Naive thymus-derived CD4-positive, alpha-beta T cell (primary cell): ENCODE results near the gene ZNF618. TPM values are rescaled to one million over a fixed set of nuclear protein-coding genes. Genes with fewer than 3 reads are reported as not detected.

ENCODE experiments used
- ATAC-seq: fragments of 150-1000 bp; cut with Tn5 transposase; 2 replicates; pipeline ENCODE4 v1.10.0; 2021; ENCODE audit warnings: mild to moderate bottlenecking, moderate library complexity
- CTCF ChIA-PET: fragments of 350-600 bp; sonication (Branson Sonifier 250); formaldehyde crosslinking; loops from one replicate; lab custom pipeline; 2021; ENCODE audit warnings: antibody characterized with exemption; lab: Charles Lee
- POLR2A ChIA-PET: fragments of 350-600 bp; sonication (Branson Sonifier 250); formaldehyde crosslinking; loops from one replicate; lab custom pipeline; 2021; ENCODE audit warnings: antibody characterized with exemption, inconsistent platforms; lab: Charles Lee
- DNase-seq, 9 donors: peaks; one replicate each; pipeline versions ENCODE4 v3.0.0 to v3.0.0-alpha.2; 2020 to 2022; ENCODE audit warnings: mixed read lengths in 1 of 9
- H3K27ac ChIP-seq: one replicate; pipeline ENCODE4 v1.7.0; 2013; ENCODE audit warnings: mild to moderate bottlenecking, low read depth, low read length, moderate library complexity
- H3K27me3 ChIP-seq, 2 donors: one replicate each; pipeline ENCODE4 v1.7.0; 2013; ENCODE audit warnings: low read length in 2 of 2, mild to moderate bottlenecking in 2 of 2, moderate library complexity in 2 of 2; ENCODE audit not compliant: control insufficient read depth in 2 of 2, insufficient read depth in 2 of 2
- H3K36me3 ChIP-seq, 3 experiments: 1 replicate in 2 of 3; 2 replicates in 1 of 3; pipeline ENCODE4 v1.7.0; 2013; ENCODE audit warnings: low read length in 3 of 3, mild to moderate bottlenecking in 3 of 3, moderate library complexity in 1 of 3; ENCODE audit not compliant: insufficient read depth in 3 of 3, control insufficient read depth in 2 of 3
- H3K4me1 ChIP-seq, 2 donors: one replicate each; pipeline ENCODE4 v1.7.0; 2013; ENCODE audit warnings: low read length in 2 of 2, mild to moderate bottlenecking in 2 of 2, moderate library complexity in 1 of 2; ENCODE audit not compliant: control insufficient read depth in 2 of 2, insufficient read depth in 2 of 2
- H3K4me3 ChIP-seq: 2 replicates; pipeline ENCODE4 v1.7.0; 2013; ENCODE audit warnings: mild to moderate bottlenecking, low read length
- H3K9me3 ChIP-seq, 3 experiments: 1 replicate in 2 of 3; 2 replicates in 1 of 3; pipeline ENCODE4 v1.7.0; 2013; ENCODE audit warnings: low read length in 3 of 3; ENCODE audit not compliant: control insufficient read depth in 2 of 3
- H3K27ac Mint-ChIP-seq, 9 donors: one replicate each; pipeline ENCODE4 v1.8.0; 2020 to 2022; ENCODE audit warnings: mixed read lengths in 9 of 9, mild to moderate bottlenecking in 8 of 9, moderate library complexity in 5 of 9, inconsistent platforms in 2 of 9
- H3K27me3 Mint-ChIP-seq, 5 donors: one replicate each; pipeline ENCODE4 v1.8.0; 2021 to 2022; ENCODE audit warnings: mixed read lengths in 5 of 5, mild to moderate bottlenecking in 1 of 5
- H3K36me3 Mint-ChIP-seq, 5 donors: one replicate each; pipeline ENCODE4 v1.8.0; 2020 to 2022; ENCODE audit warnings: mixed read lengths in 5 of 5, mild to moderate bottlenecking in 3 of 5, inconsistent platforms in 1 of 5
- H3K4me1 Mint-ChIP-seq, 7 donors: one replicate each; pipeline ENCODE4 v1.8.0; 2020 to 2022; ENCODE audit warnings: mixed read lengths in 7 of 7, mild to moderate bottlenecking in 3 of 7, inconsistent platforms in 1 of 7
- H3K4me3 Mint-ChIP-seq, 10 donors: one replicate each; pipeline ENCODE4 v1.8.0; 2020 to 2022; ENCODE audit warnings: mild to moderate bottlenecking in 10 of 10, mixed read lengths in 10 of 10, moderate library complexity in 6 of 10, inconsistent platforms in 2 of 10
- H3K9me3 Mint-ChIP-seq, 11 donors: one replicate each; pipeline ENCODE4 v1.8.0; 2020 to 2022; ENCODE audit warnings: mixed read lengths in 11 of 11, mild to moderate bottlenecking in 4 of 11, inconsistent platforms in 1 of 11, moderate library complexity in 1 of 11
- intact Hi-C, 2 donors: fragments of 100-400 bp; cut with micrococcal nuclease; formaldehyde crosslinking; loops; one replicate each; pipeline ENCODE4 v1.15.1; 2023
- polyA plus RNA-seq, 2 donors: library from polyadenylated mRNA; unstranded; fragments of 300-500 nt; fragmentation: Illumina TruSeq; gene quantifications; one replicate each; pipeline ENCODE4 v1.2.3, GENCODE V29; 2021
- total RNA-seq, 6 experiments: library from RNA in 5 of 6; stranded (reverse) in 5 of 6; gene quantifications; 1 replicate in 5 of 6; 2 replicates in 1 of 6; pipeline ENCODE4 v1.2.3 and lab custom pipeline; 2021 to 2026

ZNF618 gene
- total and polyA plus RNA-seq, 7 experiments from 2014 or later: 0.17 to 3.3 (median 1.1) TPM

GRCh38 chr9:114023961-114024360, 147.9 kb downstream of the ZNF618 start:
- Histone ChIP-seq H3K27me3 (no peaks in the 10 kb centered on the region), H3K4me1 (no peaks in the 10 kb centered on the region), H3K27ac (no peak overlapping the region), H3K4me3 (no peak overlapping the region), H3K36me3 (no peaks in the 10 kb centered on the region), H3K9me3 (peaks cover 0 to 4% (median 0%) of the 10 kb centered on the region in 3 experiments)
- Mint-ChIP-seq H3K9me3 (peaks cover 2 to 39% (median 22%) of the 10 kb centered on the region in 11 donors), H3K4me3 (no peak overlapping the region), H3K27me3 (peaks cover 0 to 8% (median 2%) of the 10 kb centered on the region in 5 donors), H3K4me1 (no peaks in the 10 kb centered on the region), H3K36me3 (peaks cover 0 to 27% (median 7%) of the 10 kb centered on the region in 5 donors), H3K27ac (no peak overlapping the region)
- DNase-seq (no peak), ATAC-seq (no peak)
- intact Hi-C loops: no loop called here
- ChIA-PET POLR2A (no interaction called here), CTCF (no interaction called here)

GRCh38 chr9:114025196-114025753, 149.2 kb downstream of the ZNF618 start:
- no peak overlapping the region for H3K27ac Mint-ChIP-seq

DNA sequence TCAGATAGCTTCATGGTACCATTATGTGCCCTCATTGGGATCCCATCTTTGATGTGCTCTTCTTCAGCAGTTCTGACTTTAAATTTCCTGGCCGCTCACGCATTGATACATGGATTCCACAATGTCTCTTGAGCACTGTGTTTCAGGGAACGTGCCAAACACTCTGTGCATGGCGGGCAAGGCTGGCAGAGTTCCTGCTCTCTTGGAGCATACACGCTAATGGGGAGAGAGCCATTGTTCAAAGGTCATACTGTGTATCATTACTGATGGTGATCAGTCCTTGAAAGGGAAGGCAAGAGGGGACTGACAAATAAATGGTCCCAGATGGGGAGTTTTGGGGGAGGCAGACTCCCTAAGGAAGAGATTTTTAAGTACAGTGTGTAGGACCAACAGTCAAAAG, 149.7 kb downstream of the ZNF618 start:
- ATAC-seq (no peak), DNase-seq (no peak)
- intact Hi-C loops: no loop called here
- ChIA-PET CTCF (no interaction called here), POLR2A (no interaction called here)
- Mint-ChIP-seq H3K9me3 (peaks cover 2 to 39% (median 22%) of the 10 kb centered on the region in 11 donors), H3K36me3 (peaks cover 0 to 27% (median 7%) of the 10 kb centered on the region in 5 donors), H3K4me3 (no peak overlapping the region), H3K4me1 (no peaks in the 10 kb centered on the region), H3K27me3 (peaks cover 0 to 8% (median 2%) of the 10 kb centered on the region in 5 donors), H3K27ac (no peak overlapping the region)
- no peaks in the 10 kb centered on the region for H3K27me3 ChIP-seq
- no peak overlapping the region for H3K4me3 ChIP-seq
- no peaks in the 10 kb centered on the region for H3K36me3 ChIP-seq
- peaks cover 0 to 4% (median 0%) of the 10 kb centered on the region in 3 experiments for H3K9me3 ChIP-seq
- no peaks in the 10 kb centered on the region for H3K4me1 ChIP-seq
- H3K27ac ChIP-seq: no peak overlapping the region

More at GRCh38 chr9:114025196-114025753, 149.2 kb downstream of the ZNF618 start:
- Mint-ChIP-seq H3K36me3 (peaks cover 0 to 27% (median 7%) of the 10 kb centered on the region in 5 donors), H3K4me3 (no peak overlapping the region), H3K9me3 (peaks cover 2 to 39% (median 22%) of the 10 kb centered on the region in 11 donors), H3K4me1 (no peaks in the 10 kb centered on the region), H3K27me3 (peaks cover 0 to 8% (median 2%) of the 10 kb centered on the region in 5 donors)
- Histone ChIP-seq H3K27me3 (no peaks in the 10 kb centered on the region), H3K4me1 (no peaks in the 10 kb centered on the region), H3K27ac (no peak overlapping the region), H3K9me3 (peaks cover 0 to 4% (median 0%) of the 10 kb centered on the region in 3 experiments), H3K36me3 (no peaks in the 10 kb centered on the region), H3K4me3 (no peak overlapping the region)
- ATAC-seq (no peak), DNase-seq (no peak)
- intact Hi-C loops: no loop called here
- ChIA-PET CTCF (no interaction called here), POLR2A (no interaction called here)

GRCh38 chr9:114026335-114026734, 150.2 kb downstream of the ZNF618 start:
- ATAC-seq (no peak), DNase-seq (no peak)
- Mint-ChIP-seq H3K4me3 (no peak overlapping the region), H3K36me3 (peaks cover 0 to 27% (median 7%) of the 10 kb centered on the region in 5 donors), H3K27me3 (peaks cover 0 to 8% (median 2%) of the 10 kb centered on the region in 5 donors), H3K9me3 (peaks cover 2 to 39% (median 22%) of the 10 kb centered on the region in 11 donors), H3K4me1 (no peaks in the 10 kb centered on the region), H3K27ac (no peak overlapping the region)
- intact Hi-C loops: no loop called here
- no peak overlapping the region for H3K4me3 ChIP-seq
- H3K36me3 ChIP-seq: no peaks in the 10 kb centered on the region
- no peaks in the 10 kb centered on the region for H3K27me3 ChIP-seq
- no peaks in the 10 kb centered on the region for H3K4me1 ChIP-seq
- CTCF ChIA-PET: no interaction called here
- H3K27ac ChIP-seq: no peak overlapping the region
- POLR2A ChIA-PET: no interaction called here
- H3K9me3 ChIP-seq: peaks cover 0 to 4% (median 0%) of the 10 kb centered on the region in 3 experiments

DNA sequence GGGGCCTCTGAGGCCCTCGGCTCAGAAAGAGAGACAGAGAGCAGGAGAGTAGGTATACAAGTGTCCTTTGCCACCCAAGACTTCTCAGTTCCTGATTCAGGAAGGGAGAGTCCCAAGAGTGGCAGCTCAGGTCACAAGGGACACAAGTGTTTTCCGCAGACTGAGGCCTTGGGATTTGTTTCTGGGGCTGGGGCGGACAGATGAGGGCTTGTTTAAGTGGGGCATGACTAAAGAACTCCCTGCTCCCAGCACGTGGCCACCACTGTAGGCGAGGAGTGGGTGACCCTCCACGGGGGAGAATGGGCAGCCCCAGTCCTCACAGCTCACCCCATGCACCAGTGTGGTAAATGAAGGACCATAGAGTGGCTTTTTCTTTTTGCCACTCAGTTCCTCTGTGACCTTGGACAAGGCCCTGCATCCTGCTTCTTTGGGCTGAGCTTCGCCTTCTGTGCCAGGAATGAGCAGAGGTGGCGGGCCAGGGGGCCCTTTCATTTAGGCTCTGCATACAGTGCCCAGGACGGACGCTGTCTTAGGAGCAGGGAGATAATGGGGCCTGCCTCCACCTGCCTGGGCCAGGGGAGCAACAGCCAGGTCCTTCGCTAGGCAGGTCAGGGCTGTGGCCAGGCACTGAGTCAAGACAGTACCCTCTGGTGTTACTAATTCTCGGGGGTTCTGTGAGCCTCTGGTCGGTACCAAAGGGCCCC, 151.2 kb downstream of the ZNF618 start:
- peaks cover 2 to 35% (median 22%) of the 10 kb centered on the region in 11 donors for H3K9me3 Mint-ChIP-seq
- Histone ChIP-seq H3K27ac (no peak overlapping the region), H3K36me3 (no peaks in the 10 kb centered on the region), H3K4me1 (no peaks in the 10 kb centered on the region), H3K4me3 (no peak overlapping the region), H3K27me3 (no peaks in the 10 kb centered on the region), H3K9me3 (peaks cover 0 to 4% (median 0%) of the 10 kb centered on the region in 3 experiments)
- H3K36me3 Mint-ChIP-seq: peaks cover 0 to 27% (median 7%) of the 10 kb centered on the region in 5 donors
- no peak for ATAC-seq
- H3K4me1 Mint-ChIP-seq: no peaks in the 10 kb centered on the region
- intact Hi-C loops: no loop called here
- POLR2A ChIA-PET: no interaction called here
- CTCF ChIA-PET: no interaction called here
- no peak for DNase-seq
- H3K4me3 Mint-ChIP-seq: no peak overlapping the region
- peaks cover 0 to 8% (median 2%) of the 10 kb centered on the region in 5 donors for H3K27me3 Mint-ChIP-seq
- no peak overlapping the region for H3K27ac Mint-ChIP-seq

GRCh38 chr9:114027863-114028465, 151.9 kb downstream of the ZNF618 start:
- peaks cover 0 to 4% (median 0%) of the 10 kb centered on the region in 3 experiments for H3K9me3 ChIP-seq
- H3K27ac Mint-ChIP-seq: no peak overlapping the region
- H3K4me1 ChIP-seq: no peaks in the 10 kb centered on the region
- H3K27ac ChIP-seq: no peak overlapping the region
- H3K27me3 Mint-ChIP-seq: peaks cover 0 to 8% (median 0%) of the 10 kb centered on the region in 5 donors
- no peaks in the 10 kb centered on the region for H3K36me3 ChIP-seq
- no peak for ATAC-seq
- no peak for DNase-seq
- peaks cover 0 to 27% (median 7%) of the 10 kb centered on the region in 5 donors for H3K36me3 Mint-ChIP-seq
- intact Hi-C loops: no loop called here
- ChIA-PET POLR2A (no interaction called here), CTCF (no interaction called here)
- H3K27me3 ChIP-seq: no peaks in the 10 kb centered on the region
- no peak overlapping the region for H3K4me3 ChIP-seq
- H3K4me3 Mint-ChIP-seq: no peak overlapping the region
- H3K4me1 Mint-ChIP-seq: no peaks in the 10 kb centered on the region
- H3K9me3 Mint-ChIP-seq: peaks cover 2 to 28% (median 15%) of the 10 kb centered on the region in 11 donors
